Neural progenitor cell (in vitro differentiated cells): Measurements from ENCODE around the gene RNPS1. TPM values are rescaled to one million over a fixed set of nuclear protein-coding genes. Genes with fewer than 3 reads are reported as not detected.

Source experiments
- DNase-seq: peaks from one replicate; pipeline ENCODE4 v3.0.0-alpha.2; 2016; ENCODE audit warnings: low spot score
- H2AFZ ChIP-seq: fragments of 200-600 bp; sonication (generic); replicated peaks from 2 replicates; pipeline ENCODE4 v1.6.1; 2016; ENCODE audit warnings: antibody characterized with exemption
- H3F3A ChIP-seq: fragments of 200-600 bp; sonication (generic); 2 replicates; pipeline ENCODE4 v1.6.1; 2016; ENCODE audit warnings: antibody characterized with exemption, low read depth
- H3K27ac ChIP-seq: fragments of 200-600 bp; sonication (generic); 2 replicates; pipeline ENCODE4 v1.5.1; 2016; ENCODE audit warnings: mild to moderate bottlenecking
- H3K27me3 ChIP-seq: fragments of 200-600 bp; sonication (generic); 2 replicates; pipeline ENCODE4 v1.6.1; 2016; ENCODE audit warnings: mild to moderate bottlenecking, moderate library complexity
- H3K36me3 ChIP-seq: fragments of 200-600 bp; sonication (generic); 2 replicates; pipeline ENCODE4 v1.5.1; 2016
- H3K4me1 ChIP-seq: fragments of 200-600 bp; sonication (generic); 2 replicates; pipeline ENCODE4 v1.6.1; 2016; ENCODE audit warnings: mixed run types
- H3K4me2 ChIP-seq: fragments of 200-600 bp; sonication (generic); 2 replicates; pipeline ENCODE4 v1.6.1; 2016
- H3K4me3 ChIP-seq: fragments of 200-600 bp; sonication (generic); 2 replicates; pipeline ENCODE4 v1.5.1; 2016
- H3K79me2 ChIP-seq: fragments of 200-600 bp; sonication (generic); 2 replicates; pipeline ENCODE4 v1.6.1; 2016; ENCODE audit warnings: low read depth
- H3K9ac ChIP-seq: fragments of 200-600 bp; sonication (generic); 2 replicates; pipeline ENCODE4 v1.6.1; 2016
- H3K9me3 ChIP-seq: fragments of 200-600 bp; sonication (generic); 2 replicates; pipeline ENCODE4 v1.5.1; 2016; ENCODE audit warnings: low read depth
- H4K20me1 ChIP-seq: fragments of 200-600 bp; sonication (generic); 2 replicates; pipeline ENCODE4 v1.6.1; 2016; ENCODE audit warnings: low read depth
- H3K27ac Mint-ChIP-seq: 3 replicates; pipeline ENCODE4 v1.8.0; 2021; ENCODE audit warnings: mixed read lengths
- H3K27me3 Mint-ChIP-seq: 2 replicates; pipeline ENCODE4 v1.8.0; 2022; ENCODE audit warnings: low read depth, mild to moderate bottlenecking, inconsistent platforms, moderate library complexity, mixed read lengths; ENCODE audit not compliant: insufficient read depth
- H3K36me3 Mint-ChIP-seq: 3 replicates; pipeline ENCODE4 v1.8.0; 2021; ENCODE audit warnings: mixed read lengths
- H3K4me1 Mint-ChIP-seq: 3 replicates; pipeline ENCODE4 v1.8.0; 2021; ENCODE audit warnings: mixed read lengths
- H3K4me3 Mint-ChIP-seq: 3 replicates; pipeline ENCODE4 v1.8.0; 2021; ENCODE audit warnings: mild to moderate bottlenecking, moderate library complexity, mixed read lengths
- H3K9me3 Mint-ChIP-seq: 3 replicates; pipeline ENCODE4 v1.8.0; 2020; ENCODE audit warnings: mixed read lengths
- EZH2 ChIP-seq: fragments of 200-600 bp; sonication (generic); IDR thresholded peaks from 2 replicates; pipeline ENCODE4 v1.6.1; 2017; ENCODE audit warnings: antibody characterized with exemption, mild to moderate bottlenecking, moderate library complexity
- EZH2phosphoT487 ChIP-seq: fragments of 200-600 bp; sonication (generic); IDR thresholded peaks from 2 replicates; pipeline ENCODE4 v1.6.1; 2017; ENCODE audit warnings: antibody characterized with exemption
- total RNA-seq: library from RNA; depleted of rRNA; stranded (reverse); fragments of >200 nt; gene quantifications from 2 replicates; pipeline ENCODE4 v1.2.3, GENCODE V29; 2015; ENCODE audit warnings: low replicate concordance
- TF ChIP-seq, protein P1 (sequence below): fragments of 200-600 bp; sonication (generic); IDR thresholded peaks from 2 replicates; pipeline ENCODE4 v1.5.1; 2017; ENCODE audit warnings: antibody characterized with exemption, mild to moderate bottlenecking

Gene RNPS1
- total RNA-seq, 1 donor from 2014 or later: 176 TPM

DNA sequence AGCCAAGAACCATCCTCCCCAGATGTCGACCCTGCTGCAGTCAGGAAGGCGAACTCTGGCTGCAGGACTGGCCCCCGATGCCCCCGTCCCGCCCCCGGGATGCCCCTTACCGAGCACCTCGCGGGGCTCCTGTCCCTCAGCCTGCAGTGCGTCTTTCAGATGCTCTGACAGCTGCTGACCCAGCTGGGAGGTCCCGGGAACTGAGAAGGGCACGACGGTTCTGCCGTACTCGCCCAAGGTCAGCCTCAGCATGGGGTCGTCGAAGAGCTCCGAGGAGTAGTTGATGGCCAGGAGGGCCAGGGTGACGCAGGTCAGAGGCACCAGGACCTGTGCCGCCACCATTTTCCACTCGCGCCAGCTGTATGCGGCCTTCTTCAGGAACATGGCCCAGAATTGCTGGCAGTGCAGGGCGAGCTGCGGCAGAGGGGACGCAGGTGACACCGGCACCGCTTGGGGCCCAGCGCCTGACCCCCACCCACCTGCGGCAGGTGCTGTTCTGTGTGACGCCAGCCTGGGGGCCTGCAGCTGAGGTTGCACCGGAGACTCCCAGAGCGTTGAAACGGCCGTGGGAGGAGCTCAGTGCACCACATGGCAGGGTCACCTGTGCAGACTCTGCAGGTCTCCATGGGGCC, 20.1 kb upstream of the RNPS1 start:
- Mint-ChIP-seq H3K36me3 (peaks cover 3% of the 10 kb centered on the region), H3K4me3 (no peak overlapping the region), H3K27ac (no peak overlapping the region), H3K4me1 (no peaks in the 10 kb centered on the region), H3K27me3 (peaks cover 2% of the 10 kb centered on the region), H3K9me3 (no peaks in the 10 kb centered on the region)
- no peaks in the 10 kb centered on the region for H3K27me3 ChIP-seq
- no peak overlapping the region for H3K4me2 ChIP-seq
- no peak for TF ChIP-seq EZH2phosphoT487
- TF ChIP-seq, protein P1, sequence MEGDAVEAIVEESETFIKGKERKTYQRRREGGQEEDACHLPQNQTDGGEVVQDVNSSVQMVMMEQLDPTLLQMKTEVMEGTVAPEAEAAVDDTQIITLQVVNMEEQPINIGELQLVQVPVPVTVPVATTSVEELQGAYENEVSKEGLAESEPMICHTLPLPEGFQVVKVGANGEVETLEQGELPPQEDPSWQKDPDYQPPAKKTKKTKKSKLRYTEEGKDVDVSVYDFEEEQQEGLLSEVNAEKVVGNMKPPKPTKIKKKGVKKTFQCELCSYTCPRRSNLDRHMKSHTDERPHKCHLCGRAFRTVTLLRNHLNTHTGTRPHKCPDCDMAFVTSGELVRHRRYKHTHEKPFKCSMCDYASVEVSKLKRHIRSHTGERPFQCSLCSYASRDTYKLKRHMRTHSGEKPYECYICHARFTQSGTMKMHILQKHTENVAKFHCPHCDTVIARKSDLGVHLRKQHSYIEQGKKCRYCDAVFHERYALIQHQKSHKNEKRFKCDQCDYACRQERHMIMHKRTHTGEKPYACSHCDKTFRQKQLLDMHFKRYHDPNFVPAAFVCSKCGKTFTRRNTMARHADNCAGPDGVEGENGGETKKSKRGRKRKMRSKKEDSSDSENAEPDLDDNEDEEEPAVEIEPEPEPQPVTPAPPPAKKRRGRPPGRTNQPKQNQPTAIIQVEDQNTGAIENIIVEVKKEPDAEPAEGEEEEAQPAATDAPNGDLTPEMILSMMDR: no peak
- TF ChIP-seq EZH2: no peak
- no peak overlapping the region for H3K27ac ChIP-seq
- H4K20me1 ChIP-seq: no peaks in the 10 kb centered on the region
- H3F3A ChIP-seq: no peaks in the 10 kb centered on the region
- no peak overlapping the region for H3K9ac ChIP-seq
- no peak overlapping the region for H2AFZ ChIP-seq
- no peak for DNase-seq
- H3K36me3 ChIP-seq: no peaks in the 10 kb centered on the region
- H3K4me3 ChIP-seq: no peak overlapping the region
- no peaks in the 10 kb centered on the region for H3K4me1 ChIP-seq
- H3K79me2 ChIP-seq: no peaks in the 10 kb centered on the region
- H3K9me3 ChIP-seq: no peaks in the 10 kb centered on the region

- Mint-ChIP-seq H3K4me3 (no peak overlapping the region), H3K36me3 (peaks cover 3% of the 10 kb centered on the region), H3K4me1 (no peaks in the 10 kb centered on the region), H3K9me3 (no peaks in the 10 kb centered on the region), H3K27me3 (peaks cover 2% of the 10 kb centered on the region), H3K27ac (no peak overlapping the region)
- H3K36me3 ChIP-seq: no peaks in the 10 kb centered on the region
- H3F3A ChIP-seq: no peaks in the 10 kb centered on the region
- no peaks in the 10 kb centered on the region for H3K4me1 ChIP-seq
- H3K79me2 ChIP-seq: no peaks in the 10 kb centered on the region
- no peak overlapping the region for H3K4me3 ChIP-seq
- no peaks in the 10 kb centered on the region for H3K9me3 ChIP-seq
- H3K9ac ChIP-seq: no peak overlapping the region
- no peak overlapping the region for H3K4me2 ChIP-seq
- no peaks in the 10 kb centered on the region for H4K20me1 ChIP-seq
- no peak for DNase-seq
- H3K27me3 ChIP-seq: no peaks in the 10 kb centered on the region
- no peak overlapping the region for H2AFZ ChIP-seq
- TF ChIP-seq EZH2 (no peak), EZH2phosphoT487 (no peak)
- TF ChIP-seq, protein P1: no peak
- no peak overlapping the region for H3K27ac ChIP-seq
These were observed 18.6 kb upstream of the RNPS1 start for GRCh38 chr16:2286550-2286949.

DNA sequence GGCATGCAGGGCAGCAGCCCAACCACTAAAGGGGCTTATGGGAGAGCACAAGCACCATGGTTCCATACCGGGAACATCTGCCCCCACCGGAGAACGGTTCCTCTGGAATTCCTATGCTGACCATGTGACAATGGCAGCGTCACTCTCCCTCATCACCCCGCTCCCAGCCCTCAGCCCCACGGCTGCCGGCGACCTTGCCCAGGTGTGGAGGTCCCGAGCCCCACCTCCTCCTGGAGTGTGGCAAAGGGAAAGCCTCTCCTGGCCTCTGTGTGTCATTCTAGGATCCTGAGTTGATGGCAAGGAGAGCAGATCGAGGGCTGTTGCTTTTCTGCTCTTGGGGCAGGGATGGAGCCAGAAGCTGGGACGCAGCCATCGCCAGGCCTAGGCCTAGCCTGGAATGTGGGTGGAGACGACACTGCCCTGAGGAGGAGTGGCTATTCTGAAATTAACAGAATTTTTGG, 17.8 kb upstream of the RNPS1 start:
- DNase-seq: no peak
- H3K9me3 Mint-ChIP-seq: no peaks in the 10 kb centered on the region
- Histone ChIP-seq H3F3A (no peaks in the 10 kb centered on the region), H3K79me2 (no peaks in the 10 kb centered on the region), H3K36me3 (no peaks in the 10 kb centered on the region), H3K4me1 (no peaks in the 10 kb centered on the region), H3K4me3 (no peak overlapping the region), H3K9ac (no peak overlapping the region), H3K9me3 (no peaks in the 10 kb centered on the region), H3K27me3 (no peaks in the 10 kb centered on the region), H2AFZ (no peak overlapping the region), H3K4me2 (no peak overlapping the region), H3K27ac (no peak overlapping the region), H4K20me1 (no peaks in the 10 kb centered on the region)
- no peak overlapping the region for H3K27ac Mint-ChIP-seq
- no peak overlapping the region for H3K4me3 Mint-ChIP-seq
- H3K4me1 Mint-ChIP-seq: no peaks in the 10 kb centered on the region
- peaks cover 3% of the 10 kb centered on the region for H3K36me3 Mint-ChIP-seq
- TF ChIP-seq EZH2 (no peak), EZH2phosphoT487 (no peak)
- TF ChIP-seq, protein P1: no peak
- H3K27me3 Mint-ChIP-seq: peaks cover 2% of the 10 kb centered on the region
